ENCODE measurements around the gene KRTAP5-4.
A peak's percentile ranks its signal among the peaks of the same experiment; 100 is the strongest.
"Not testable (repeated sequence)": the region's sequence is repeated elsewhere in the genome, so short reads cannot be mapped to it uniquely, and the experiment has no call there.

Gene KRTAP5-4

GRCh38 chr11:1650034-1650917 lies 28.3 kb upstream of the KRTAP5-4 start:
- DNase-seq (no peak), ATAC-seq (replicated peaks) (no peak)
- H3K27ac Mint-ChIP-seq, result no peak overlapping the region
- no peak overlapping the region for H3K4me3 Mint-ChIP-seq
- peaks cover 0 to 2% of the 10 kb centered on the region in 2 donors for H3K4me1 Mint-ChIP-seq (ENCODE audit: low read depth in 2 of 2)
- no peaks in the 10 kb centered on the region for H3K9me3 Mint-ChIP-seq
- H3K27me3 Mint-ChIP-seq, result peaks cover 14 to 62% of the 10 kb centered on the region in 2 donors
- peaks cover 3% of the 10 kb centered on the region for H3K36me3 Mint-ChIP-seq (ENCODE audit: insufficient read depth)

- Mint-ChIP-seq H3K4me3 (no peak overlapping the region), H3K27me3 (peaks cover 16 to 62% of the 10 kb centered on the region in 2 donors), H3K36me3 (ENCODE audit: insufficient read depth) (peaks cover 3% of the 10 kb centered on the region), H3K9me3 (no peaks in the 10 kb centered on the region), H3K4me1 (ENCODE audit: low read depth in 2 of 2) (peaks cover 0 to 2% of the 10 kb centered on the region in 2 donors), H3K27ac (no peak overlapping the region)
- no peak for DNase-seq
- ATAC-seq (replicated peaks), result no peak
These were observed 26.9 kb upstream of the KRTAP5-4 start for GRCh38 chr11:1648653-1649420.

GRCh38 chr11:1647901-1648652 lies 26.1 kb upstream of the KRTAP5-4 start:
- no peaks in the 10 kb centered on the region for H3K9me3 Mint-ChIP-seq

GRCh38 chr11:1646540-1646939 lies 24.6 kb upstream of the KRTAP5-4 start:
- not testable (repeated sequence) for H3K4me1 Mint-ChIP-seq (ENCODE audit: low read depth in 2 of 2); H3K4me3 Mint-ChIP-seq; H3K36me3 Mint-ChIP-seq (ENCODE audit: insufficient read depth); DNase-seq; H3K27ac Mint-ChIP-seq; ATAC-seq (replicated peaks); H3K9me3 Mint-ChIP-seq
- peaks cover 14 to 68% of the 10 kb centered on the region in 2 donors for H3K27me3 Mint-ChIP-seq

More at GRCh38 chr11:1647901-1648652, 26.1 kb upstream of the KRTAP5-4 start:
- Mint-ChIP-seq H3K27me3 (peaks cover 14 to 65% of the 10 kb centered on the region in 2 donors), H3K4me3 (no peak overlapping the region), H3K27ac (no peak overlapping the region), H3K36me3 (ENCODE audit: insufficient read depth) (peaks cover 3% of the 10 kb centered on the region), H3K4me1 (ENCODE audit: low read depth in 2 of 2) (peaks cover 0 to 2% of the 10 kb centered on the region in 2 donors)
- DNase-seq, result no peak
- no peak for ATAC-seq (replicated peaks)

GRCh38 chr11:1645357-1645821 lies 23.5 kb upstream of the KRTAP5-4 start:
- H3K36me3 Mint-ChIP-seq (ENCODE audit: insufficient read depth), result peaks cover 3% of the 10 kb centered on the region
- H3K4me3 Mint-ChIP-seq, result no peak overlapping the region
- no peaks in the 10 kb centered on the region for H3K9me3 Mint-ChIP-seq
- DNase-seq, result no peak
- H3K4me1 Mint-ChIP-seq (ENCODE audit: low read depth in 2 of 2), result no peaks in the 10 kb centered on the region
- peaks cover 23 to 71% of the 10 kb centered on the region in 2 donors for H3K27me3 Mint-ChIP-seq
- H3K27ac Mint-ChIP-seq, result no peak overlapping the region
- no peak for ATAC-seq (replicated peaks)

GRCh38 chr11:1644601-1645356 lies 22.8 kb upstream of the KRTAP5-4 start:
- DNase-seq (no peak), ATAC-seq (replicated peaks) (no peak)
- Mint-ChIP-seq H3K9me3 (no peaks in the 10 kb centered on the region), H3K27me3 (peaks cover 26 to 77% of the 10 kb centered on the region in 2 donors), H3K36me3 (ENCODE audit: insufficient read depth) (peaks cover 3% of the 10 kb centered on the region), H3K4me3 (no peak overlapping the region), H3K27ac (no peak overlapping the region), H3K4me1 (ENCODE audit: low read depth in 2 of 2) (peaks cover 0 to 3% of the 10 kb centered on the region in 2 donors)

- H3K27ac Mint-ChIP-seq, result no peak overlapping the region
- ATAC-seq (replicated peaks), result no peak
- H3K4me3 Mint-ChIP-seq, result no peak overlapping the region
- H3K4me1 Mint-ChIP-seq (ENCODE audit: low read depth in 2 of 2), result peaks cover 0 to 4% of the 10 kb centered on the region in 2 donors
- peaks cover 30 to 86% of the 10 kb centered on the region in 2 donors for H3K27me3 Mint-ChIP-seq
- H3K9me3 Mint-ChIP-seq, result no peaks in the 10 kb centered on the region
- DNase-seq, result no peak
- H3K36me3 Mint-ChIP-seq (ENCODE audit: insufficient read depth), result peaks cover 3% of the 10 kb centered on the region
These were observed 21.3 kb upstream of the KRTAP5-4 start for GRCh38 chr11:1643146-1643690.

GRCh38 chr11:1642288-1643145 lies 20.6 kb upstream of the KRTAP5-4 start:
- Mint-ChIP-seq H3K4me1 (ENCODE audit: low read depth in 2 of 2) (peaks cover 0 to 4% of the 10 kb centered on the region in 2 donors), H3K36me3 (ENCODE audit: insufficient read depth) (peaks cover under 1% of the 10 kb centered on the region), H3K9me3 (no peaks in the 10 kb centered on the region), H3K4me3 (no peak overlapping the region), H3K27ac (no peak overlapping the region), H3K27me3 (peaks cover 30 to 81% of the 10 kb centered on the region in 2 donors)
- ATAC-seq (replicated peaks) (no peak), DNase-seq (no peak)

- Mint-ChIP-seq H3K36me3 (ENCODE audit: insufficient read depth) (no peaks in the 10 kb centered on the region), H3K4me3 (no peak overlapping the region), H3K9me3 (no peaks in the 10 kb centered on the region), H3K27me3 (peaks cover 36 to 82% of the 10 kb centered on the region in 2 donors), H3K4me1 (ENCODE audit: low read depth in 2 of 2) (peaks cover 0 to 4% of the 10 kb centered on the region in 2 donors), H3K27ac (no peak overlapping the region)
- ATAC-seq (replicated peaks) (no peak), DNase-seq (no peak)
These were observed 19.2 kb upstream of the KRTAP5-4 start for GRCh38 chr11:1641096-1641495.

GRCh38 chr11:1640076-1640946 lies 18.4 kb upstream of the KRTAP5-4 start:
- Mint-ChIP-seq H3K4me1 (ENCODE audit: low read depth in 2 of 2) (peaks cover 0 to 4% of the 10 kb centered on the region in 2 donors), H3K27me3 (peaks cover 44 to 84% of the 10 kb centered on the region in 2 donors), H3K36me3 (ENCODE audit: insufficient read depth) (no peaks in the 10 kb centered on the region), H3K9me3 (no peaks in the 10 kb centered on the region), H3K4me3 (no peak overlapping the region), H3K27ac (no peak overlapping the region)
- DNase-seq, result peak in 2 of 3 experiments; percentile 25 to 30
- peak; percentile 41 for ATAC-seq (replicated peaks)

GRCh38 chr11:1639666-1640065 lies 17.7 kb upstream of the KRTAP5-4 start:
- peaks cover 0 to 4% of the 10 kb centered on the region in 2 donors for H3K4me1 Mint-ChIP-seq (ENCODE audit: low read depth in 2 of 2)
- no peak overlapping the region for H3K4me3 Mint-ChIP-seq
- peaks cover 40 to 84% of the 10 kb centered on the region in 2 donors for H3K27me3 Mint-ChIP-seq
- no peaks in the 10 kb centered on the region for H3K9me3 Mint-ChIP-seq
- ATAC-seq (replicated peaks) (no peak), DNase-seq (no peak)
- no peaks in the 10 kb centered on the region for H3K36me3 Mint-ChIP-seq (ENCODE audit: insufficient read depth)
- no peak overlapping the region for H3K27ac Mint-ChIP-seq

All from effector memory CD8-positive, alpha-beta T cell (primary cell).